ENCODE measurements around the gene COL19A1.
"Not testable (repeated sequence)": the region's sequence is repeated elsewhere in the genome, so short reads cannot be mapped to it uniquely, and the experiment has no call there.

COL19A1 gene

GRCh38 chr6:69894578-69895347 is 28.4 kb downstream of the COL19A1 start:
- no peak for DNase-seq
- intact Hi-C loops (cut with DNase I) = no loop called here

GRCh38 chr6:69895396-69895795 is 29.0 kb downstream of the COL19A1 start:
- intact Hi-C loops (cut with DNase I) = no loop called here
- DNase-seq = no peak

- no peak for DNase-seq
Observed at GRCh38 chr6:69900869-69901268, 34.5 kb downstream of the COL19A1 start.

GRCh38 chr6:69901361-69901760 is 35.0 kb downstream of the COL19A1 start:
- intact Hi-C loops (cut with DNase I) = no loop called here
- DNase-seq = no peak

More at GRCh38 chr6:69900869-69901268, 34.5 kb downstream of the COL19A1 start:
- intact Hi-C loops (cut with DNase I) = no loop called here

- intact Hi-C loops (cut with DNase I) = no loop called here
- no peak for DNase-seq
Observed at GRCh38 chr6:69907981-69908498, 41.7 kb downstream of the COL19A1 start.

GRCh38 chr6:69913361-69913760 is 47.0 kb downstream of the COL19A1 start:
- no peak for DNase-seq
- intact Hi-C loops (cut with DNase I) = no loop called here

GRCh38 chr6:69914015-69914485 is 47.7 kb downstream of the COL19A1 start:
- intact Hi-C loops (cut with DNase I) = no loop called here
- no peak for DNase-seq

GRCh38 chr6:69915346-69915745 is 49.0 kb downstream of the COL19A1 start:
- DNase-seq = no peak
- intact Hi-C loops (cut with DNase I) = no loop called here

GRCh38 chr6:69917834-69918233 is 51.5 kb downstream of the COL19A1 start:
- intact Hi-C loops (cut with DNase I) = no loop called here

GRCh38 chr6:69918813-69919475 is 52.6 kb downstream of the COL19A1 start:
- DNase-seq = no peak
- intact Hi-C loops (cut with DNase I) = no loop called here

More at GRCh38 chr6:69917834-69918233, 51.5 kb downstream of the COL19A1 start:
- DNase-seq = no peak

- DNase-seq; intact Hi-C loops (cut with DNase I): not testable (repeated sequence)
Observed at GRCh38 chr6:69921066-69921465, 54.7 kb downstream of the COL19A1 start.

GRCh38 chr6:69921611-69922010 is 55.3 kb downstream of the COL19A1 start:
- DNase-seq; intact Hi-C loops (cut with DNase I): not testable (repeated sequence)

- no peak for DNase-seq
- intact Hi-C loops (cut with DNase I) = no loop called here
Observed at GRCh38 chr6:69926745-69927144, 60.4 kb downstream of the COL19A1 start.

GRCh38 chr6:69933239-69933638 is 66.9 kb downstream of the COL19A1 start:
- intact Hi-C loops (cut with DNase I) = no loop called here
- no peak for DNase-seq

- intact Hi-C loops (cut with DNase I) = no loop called here
- no peak for DNase-seq
Observed at GRCh38 chr6:69935079-69935478, 68.7 kb downstream of the COL19A1 start.

GRCh38 chr6:69936674-69937363 is 70.5 kb downstream of the COL19A1 start:
- no peak for DNase-seq
- intact Hi-C loops (cut with DNase I) = no loop called here

GRCh38 chr6:69937402-69938136 is 71.2 kb downstream of the COL19A1 start:
- intact Hi-C loops (cut with DNase I) = no loop called here
- no peak for DNase-seq

- intact Hi-C loops (cut with DNase I) = no loop called here
- DNase-seq = no peak
Observed at GRCh38 chr6:69942485-69942884, 76.1 kb downstream of the COL19A1 start.

GRCh38 chr6:69945192-69945591 is 78.8 kb downstream of the COL19A1 start:
- DNase-seq = no peak

GRCh38 chr6:69948479-69949114 is 82.2 kb downstream of the COL19A1 start:
- intact Hi-C loops (cut with DNase I) = no loop called here
- no peak for DNase-seq

More at GRCh38 chr6:69945192-69945591, 78.8 kb downstream of the COL19A1 start:
- intact Hi-C loops (cut with DNase I) = no loop called here

Data from posterior cingulate gyrus (tissue), 11 donors.